GM10847 (cell line): ENCODE results near the gene SOX11.

ENCODE experiments used
- POLR2A ChIP-seq: IDR thresholded peaks from 2 replicates; pipeline ENCODE4 v1.6.1; 2011; ENCODE audit not compliant: insufficient read length; ENCODE audit errors: extremely low read depth

SOX11 gene

DNA sequence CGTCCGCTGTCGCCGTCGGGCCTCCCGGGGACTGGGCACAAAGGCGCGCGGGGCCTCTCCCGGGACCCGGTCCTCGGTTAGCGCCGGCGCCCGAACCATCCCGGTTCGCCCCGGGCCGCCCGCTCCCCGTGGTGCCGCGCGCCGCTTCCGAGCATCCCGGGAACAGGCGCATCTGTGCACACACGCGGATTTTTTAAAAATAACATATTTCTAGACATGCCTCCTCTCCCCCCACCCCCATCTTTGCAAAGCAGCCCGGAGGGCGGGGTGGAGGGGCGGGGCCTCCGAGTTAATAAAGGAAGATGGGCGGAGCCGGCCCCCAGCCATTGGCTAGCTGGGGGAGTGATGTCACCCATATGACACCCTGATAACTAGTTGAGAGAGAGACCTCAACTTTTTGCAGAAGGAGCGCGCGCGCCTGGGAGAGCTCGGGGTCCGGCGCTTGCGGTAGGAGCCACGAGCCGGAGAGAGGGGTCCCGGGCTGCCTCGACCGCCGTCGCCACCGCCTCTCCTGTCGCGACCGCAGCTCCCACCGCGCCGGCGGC, at the start of gene SOX11:
SOX11 (plus strand) TSS at position 400 of the 545 bp plus-strand sequence. CDS start 338 bp downstream, outside the sequence.
- no peak for TF ChIP-seq POLR2A

GRCh38 chr2:5657231-5657630, 35.0 kb upstream of the SOX11 start:
- no peak for TF ChIP-seq POLR2A

GRCh38 chr2:5660591-5660990, 31.6 kb upstream of the SOX11 start:
- no peak for TF ChIP-seq POLR2A

DNA sequence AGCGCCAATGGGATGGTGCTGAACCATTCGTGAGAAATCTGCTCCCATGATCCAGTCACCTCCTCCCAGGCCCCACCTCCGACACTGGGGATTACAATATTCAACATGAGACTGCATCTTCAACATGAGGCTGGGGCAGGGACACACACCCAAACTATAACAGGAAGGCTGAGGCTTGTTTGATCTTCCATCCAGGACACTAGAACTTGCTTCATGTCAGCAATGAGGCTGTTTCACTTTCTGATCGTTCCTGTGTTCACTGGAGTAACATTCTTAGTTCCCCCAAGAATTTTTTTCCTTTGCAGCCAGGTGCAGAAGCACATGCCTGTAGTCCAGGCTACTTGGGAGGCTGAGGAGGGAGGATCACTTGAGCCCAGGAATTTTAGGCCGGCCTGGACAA, 30.8 kb upstream of the SOX11 start:
- TF ChIP-seq POLR2A, result no peak

DNA sequence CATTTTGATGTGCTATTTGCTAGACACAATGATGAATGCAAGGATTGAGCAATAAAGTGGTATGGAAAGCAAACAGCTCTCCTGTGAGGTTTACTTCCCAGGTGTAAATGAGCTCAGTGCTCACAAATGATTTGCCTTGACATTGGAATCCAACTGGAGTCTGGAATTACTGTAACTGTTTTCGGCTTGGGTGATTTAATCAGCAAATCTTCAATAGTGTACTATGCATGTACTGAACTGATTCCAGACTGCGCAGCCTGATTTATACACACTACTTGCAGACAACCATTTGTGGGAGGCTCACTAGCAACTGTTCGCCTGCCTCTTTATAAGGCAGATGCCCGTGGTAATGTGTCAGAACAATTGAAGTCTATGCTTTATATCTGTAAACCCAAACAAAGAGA, 27.9 kb upstream of the SOX11 start:
- TF ChIP-seq POLR2A, result no peak

GRCh38 chr2:5665066-5665465, 27.1 kb upstream of the SOX11 start:
- no peak for TF ChIP-seq POLR2A

DNA sequence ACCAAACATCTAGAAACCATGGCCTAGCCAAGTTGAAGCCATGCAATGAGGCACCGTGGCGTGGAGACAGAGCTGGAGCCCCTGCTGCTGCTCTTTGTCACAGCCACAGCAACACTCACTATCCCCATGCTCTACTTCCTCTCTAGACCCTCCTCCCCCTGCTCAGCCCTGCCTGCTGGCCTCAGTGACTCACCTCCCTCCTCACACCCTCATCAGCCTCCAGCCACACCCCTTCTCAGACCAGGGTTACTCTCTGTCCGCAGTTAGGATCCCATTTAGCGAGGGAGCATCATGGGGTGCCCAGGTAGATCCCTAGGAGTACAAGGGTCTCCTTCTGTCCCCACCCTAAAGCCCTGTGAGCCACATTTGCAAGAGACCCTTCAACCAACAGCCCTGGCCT, 25.4 kb upstream of the SOX11 start:
- no peak for TF ChIP-seq POLR2A

DNA sequence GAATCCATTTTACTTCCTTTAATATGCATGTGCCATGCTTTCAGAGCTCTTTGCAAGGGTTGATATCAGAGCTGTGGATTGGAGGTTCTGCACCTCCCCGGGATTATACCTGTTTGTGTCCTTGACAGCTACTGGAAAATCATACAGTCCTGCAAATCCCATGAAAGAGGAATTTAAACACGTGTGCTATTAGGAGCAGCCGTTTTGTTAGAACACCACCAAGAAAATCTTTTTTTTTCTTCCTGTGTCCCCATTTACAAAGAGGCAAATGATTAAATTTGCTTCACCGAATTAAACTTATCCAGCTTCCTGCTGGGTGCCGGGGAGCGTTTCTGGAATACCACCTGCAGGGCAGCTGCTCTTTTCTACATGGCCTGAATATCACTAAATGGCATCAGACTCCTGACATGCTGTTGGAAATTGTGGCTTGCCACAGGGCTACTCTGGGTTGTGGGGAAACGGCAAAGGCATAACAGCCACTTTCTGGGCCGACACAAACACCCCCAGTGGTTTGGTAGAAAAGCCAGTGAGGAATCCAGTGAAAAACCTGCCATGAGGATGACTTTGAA, 23.4 kb upstream of the SOX11 start:
- no peak for TF ChIP-seq POLR2A

DNA sequence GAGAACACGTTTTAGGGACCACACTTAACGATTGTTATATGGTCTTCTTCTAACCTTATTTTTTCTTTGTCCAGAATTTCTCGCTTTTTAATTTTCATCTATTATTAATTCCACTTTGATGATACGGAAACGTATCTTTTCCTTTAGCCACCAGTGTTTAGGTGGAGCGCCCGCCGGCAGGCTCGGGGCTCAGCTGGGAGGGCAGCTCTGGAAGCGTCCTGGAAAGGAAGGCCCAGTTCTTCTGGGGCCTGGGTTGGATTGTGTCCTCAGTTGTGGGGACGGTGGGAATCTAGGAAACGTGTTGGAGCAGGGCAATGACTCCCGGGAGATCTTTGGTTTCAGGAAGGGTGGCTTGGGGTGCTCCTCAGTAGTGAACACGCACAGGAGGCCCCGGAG, 19.4 kb upstream of the SOX11 start:
- TF ChIP-seq POLR2A, result no peak

DNA sequence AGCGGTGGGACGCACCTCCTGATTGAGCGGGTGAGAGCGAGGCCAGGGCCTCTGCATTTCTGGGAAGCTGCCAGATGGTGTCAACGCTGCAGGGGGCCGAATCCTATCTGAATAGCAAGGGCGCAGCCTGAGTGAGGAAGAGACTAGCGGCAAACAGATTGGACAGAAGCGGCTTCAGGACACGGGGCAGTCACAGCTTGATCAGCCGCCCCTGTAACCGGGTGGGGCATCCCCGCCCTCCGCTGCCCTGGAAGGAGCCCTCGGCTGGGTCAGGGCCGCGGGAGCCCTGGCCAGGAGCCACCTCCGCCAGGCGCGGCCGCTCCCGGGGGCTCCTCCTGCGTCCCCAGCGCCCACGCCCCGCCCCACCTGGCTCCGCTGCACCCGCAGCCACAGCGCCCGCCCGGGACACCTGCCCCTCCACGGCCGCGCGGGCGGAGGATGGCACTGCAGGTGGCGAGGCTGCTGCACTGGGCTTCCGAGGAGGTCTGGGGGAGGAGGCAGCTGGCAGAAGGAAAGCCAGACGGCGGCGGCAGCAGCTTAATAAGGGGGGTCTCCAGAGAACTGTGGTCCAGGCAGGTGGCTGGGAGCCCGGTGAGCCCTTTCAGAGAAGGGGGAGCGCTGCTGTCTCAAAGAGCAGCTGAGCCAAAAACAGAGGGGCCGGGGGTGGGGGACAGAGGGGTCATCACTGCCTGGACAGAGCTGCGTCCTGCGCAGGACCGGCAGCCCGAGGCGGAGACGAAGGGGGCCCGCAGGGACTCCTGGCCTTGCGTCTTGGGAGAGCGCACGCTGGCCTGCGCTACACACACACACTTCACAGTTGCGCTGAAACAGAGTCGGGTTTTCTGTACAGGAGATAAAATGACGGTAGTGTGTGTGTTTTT, 18.8 kb upstream of the SOX11 start:
- TF ChIP-seq POLR2A, result no peak

- no peak for TF ChIP-seq POLR2A
Measured at GRCh38 chr2:5674026-5674340, 18.2 kb upstream of the SOX11 start.

- TF ChIP-seq POLR2A, result no peak
Measured at GRCh38 chr2:5677133-5677532, 15.1 kb upstream of the SOX11 start.

GRCh38 chr2:5683471-5683870, 8.7 kb upstream of the SOX11 start:
- no peak for TF ChIP-seq POLR2A

GRCh38 chr2:5685225-5685624, 7.0 kb upstream of the SOX11 start:
- TF ChIP-seq POLR2A, result no peak

DNA sequence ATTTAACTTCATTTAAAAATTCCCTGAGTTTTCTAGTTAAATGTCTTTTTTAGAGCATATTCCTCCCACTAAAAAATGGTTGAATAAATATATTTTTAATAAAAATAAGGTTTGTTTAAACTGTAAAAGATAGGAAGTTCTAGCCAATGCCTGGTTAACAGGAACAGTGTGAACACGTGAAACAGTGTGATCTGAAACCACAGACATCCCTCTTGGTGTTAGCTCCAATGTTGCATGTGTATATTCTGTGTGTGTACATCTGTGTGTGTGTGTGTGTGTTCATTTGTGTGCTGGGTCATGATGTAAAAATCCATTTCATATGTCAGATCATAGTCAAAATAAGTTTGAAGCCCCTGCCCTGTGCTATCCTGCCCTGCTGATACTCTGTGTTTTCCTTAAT, 6.1 kb upstream of the SOX11 start:
- TF ChIP-seq POLR2A, result no peak

DNA sequence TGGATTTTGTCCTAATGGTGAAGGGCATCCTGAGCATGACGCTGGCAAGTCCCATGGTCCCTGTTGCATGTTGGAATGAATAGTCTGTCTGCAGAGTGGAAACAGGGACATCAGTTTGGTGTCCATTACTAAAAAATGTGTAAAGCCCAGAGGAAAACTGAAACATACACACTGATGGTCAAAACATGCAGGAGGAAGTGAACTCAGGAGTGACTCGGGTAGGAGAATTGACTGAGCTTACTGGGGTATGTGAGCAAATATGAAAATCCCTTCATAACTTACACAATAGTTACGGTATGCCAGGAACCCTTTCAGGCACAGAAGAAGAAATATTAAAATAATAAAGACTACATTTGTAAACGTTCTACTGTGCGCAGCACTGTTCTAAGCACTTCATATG, 5.6 kb upstream of the SOX11 start:
- TF ChIP-seq POLR2A, result no peak
